ENCODE measurements around the gene ABCB6. TPM values are rescaled to one million over a fixed set of nuclear protein-coding genes. Genes with fewer than 3 reads are reported as not detected.

ABCB6 gene
- polyA plus RNA-seq, 1 donor (not counting 4 experiments of a cell fraction or from before 2014, with no cell fraction given), result 10.5 TPM

GRCh38 chr2:219225350-219225749, 6.6 kb upstream of the ABCB6 start:
- Histone ChIP-seq H3K9me1 (ENCODE audit: control insufficient read depth, extremely low read depth, insufficient read depth, low read length) (peaks cover 3% of the 10 kb centered on the region), H3K9ac (ENCODE audit: control insufficient read depth, extremely low read depth, insufficient read depth, low read length) (no peak overlapping the region)

GRCh38 chr2:219223831-219224610, 5.3 kb upstream of the ABCB6 start:
- DNase-seq (ENCODE audit: low read depth, low spot score), result no peak
- TF ChIP-seq CTCF (optimal IDR thresholded peaks at IDR 0.05 in 1 of 3, IDR thresholded peaks at IDR 0.05 in 1 of 3, conservative IDR thresholded peaks at IDR 0.05 in 1 of 3; ENCODE audit: extremely low read depth in 1 of 3, insufficient read depth in 2 of 3, low read length in 3 of 3), result no peak
- TF ChIP-seq EZH2 (IDR thresholded peaks at IDR 0.05; ENCODE audit: low read length), result no peak
- H3K4me2 ChIP-seq (ENCODE audit: control insufficient read depth, extremely low read depth, insufficient read depth, low read depth, low read length), result no peak overlapping the region
- no peak overlapping the region for H3K4me3 ChIP-seq (ENCODE audit: control insufficient read depth in 2 of 3, extremely low read depth in 1 of 3, insufficient read depth in 2 of 3, low read depth in 1 of 3, low read length in 3 of 3)
- H3K9me1 ChIP-seq (ENCODE audit: control insufficient read depth, extremely low read depth, insufficient read depth, low read length), result peaks cover 3% of the 10 kb centered on the region
- H3K4me1 ChIP-seq (ENCODE audit: control insufficient read depth, extremely low read depth, insufficient read depth, low read length), result peaks cover 16% of the 10 kb centered on the region
- no peak overlapping the region for H3K9ac ChIP-seq (ENCODE audit: control insufficient read depth, extremely low read depth, insufficient read depth, low read length)
- H3K27ac ChIP-seq (ENCODE audit: control insufficient read depth, insufficient read depth, low read length), result no peak overlapping the region
- no peaks in the 10 kb centered on the region for H4K20me1 ChIP-seq (ENCODE audit: control insufficient read depth, extremely low read depth, insufficient read depth, low read length)
- dilution Hi-C loops (cut with MboI; ENCODE audit: extremely low pct_ligation_motif_present, low sequenced_read_pairs), result no loop called here
- peaks cover 24% of the 10 kb centered on the region for H3K79me2 ChIP-seq (ENCODE audit: control insufficient read depth, insufficient read depth, low read length)
- no peak overlapping the region for H2AFZ ChIP-seq (ENCODE audit: control insufficient read depth, low read length)
- H3K36me3 ChIP-seq (ENCODE audit: control insufficient read depth in 2 of 2, extremely low read depth in 1 of 2, insufficient read depth in 2 of 2, low read length in 2 of 2), result peaks cover 38 to 44% of the 10 kb centered on the region in 2 experiments
- no peaks in the 10 kb centered on the region for H3K27me3 ChIP-seq (ENCODE audit: control insufficient read depth, extremely low read depth, insufficient read depth, low read length)
- FAIRE-seq, result no peak
- H3K9me3 ChIP-seq (ENCODE audit: control insufficient read depth, low read depth, low read length), result no peaks in the 10 kb centered on the region

More at GRCh38 chr2:219225350-219225749, 6.6 kb upstream of the ABCB6 start:
- no peak for DNase-seq (ENCODE audit: low read depth, low spot score)
- dilution Hi-C loops (cut with MboI; ENCODE audit: extremely low pct_ligation_motif_present, low sequenced_read_pairs), result no loop called here
- Histone ChIP-seq H4K20me1 (ENCODE audit: control insufficient read depth, extremely low read depth, insufficient read depth, low read length) (no peaks in the 10 kb centered on the region), H3K27me3 (ENCODE audit: control insufficient read depth, extremely low read depth, insufficient read depth, low read length) (no peaks in the 10 kb centered on the region), H3K4me1 (ENCODE audit: control insufficient read depth, extremely low read depth, insufficient read depth, low read length) (peaks cover 15% of the 10 kb centered on the region), H2AFZ (ENCODE audit: control insufficient read depth, low read length) (no peak overlapping the region), H3K36me3 (ENCODE audit: control insufficient read depth in 2 of 2, extremely low read depth in 1 of 2, insufficient read depth in 2 of 2, low read length in 2 of 2) (peaks cover 31 to 41% of the 10 kb centered on the region in 2 experiments), H3K4me3 (ENCODE audit: control insufficient read depth in 2 of 3, extremely low read depth in 1 of 3, insufficient read depth in 2 of 3, low read depth in 1 of 3, low read length in 3 of 3) (no peak overlapping the region), H3K9me3 (ENCODE audit: control insufficient read depth, low read depth, low read length) (no peaks in the 10 kb centered on the region), H3K79me2 (ENCODE audit: control insufficient read depth, insufficient read depth, low read length) (peaks cover 25% of the 10 kb centered on the region), H3K27ac (ENCODE audit: control insufficient read depth, insufficient read depth, low read length) (no peak overlapping the region), H3K4me2 (ENCODE audit: control insufficient read depth, extremely low read depth, insufficient read depth, low read depth, low read length) (no peak overlapping the region)
- no peak for FAIRE-seq
- TF ChIP-seq EZH2 (IDR thresholded peaks at IDR 0.05; ENCODE audit: low read length) (no peak), CTCF (optimal IDR thresholded peaks at IDR 0.05 in 1 of 3, IDR thresholded peaks at IDR 0.05 in 1 of 3, conservative IDR thresholded peaks at IDR 0.05 in 1 of 3; ENCODE audit: extremely low read depth in 1 of 3, insufficient read depth in 2 of 3, low read length in 3 of 3) (no peak)
